Right renal cortex interstitium (tissue), 3 donors: ENCODE data around the gene CDC42. TPM values are rescaled to one million over a fixed set of nuclear protein-coding genes. Genes with fewer than 3 reads are reported as not detected.
"Not testable (repeated sequence)": the region's sequence is repeated elsewhere in the genome, so short reads cannot be mapped to it uniquely, and the experiment has no call there.

ENCODE experiments used
- DNase-seq, 3 donors: peaks; one replicate each; pipeline ENCODE4 v3.0.0-alpha.2; 2013; ENCODE audit warnings: low read depth in 3 of 3, low spot score in 2 of 3
- polyA plus RNA-seq, 3 donors: library from polyadenylated mRNA; unstranded; fragments of 120-200 nt; gene quantifications; one replicate each; pipeline ENCODE4 v1.2.1, GENCODE V29; 2013; ENCODE audit not compliant: insufficient read length in 3 of 3

The CDC42 gene
- 100 to 1,000 TPM; 400 to 437 (median 427) TPM for polyA plus RNA-seq

DNA sequence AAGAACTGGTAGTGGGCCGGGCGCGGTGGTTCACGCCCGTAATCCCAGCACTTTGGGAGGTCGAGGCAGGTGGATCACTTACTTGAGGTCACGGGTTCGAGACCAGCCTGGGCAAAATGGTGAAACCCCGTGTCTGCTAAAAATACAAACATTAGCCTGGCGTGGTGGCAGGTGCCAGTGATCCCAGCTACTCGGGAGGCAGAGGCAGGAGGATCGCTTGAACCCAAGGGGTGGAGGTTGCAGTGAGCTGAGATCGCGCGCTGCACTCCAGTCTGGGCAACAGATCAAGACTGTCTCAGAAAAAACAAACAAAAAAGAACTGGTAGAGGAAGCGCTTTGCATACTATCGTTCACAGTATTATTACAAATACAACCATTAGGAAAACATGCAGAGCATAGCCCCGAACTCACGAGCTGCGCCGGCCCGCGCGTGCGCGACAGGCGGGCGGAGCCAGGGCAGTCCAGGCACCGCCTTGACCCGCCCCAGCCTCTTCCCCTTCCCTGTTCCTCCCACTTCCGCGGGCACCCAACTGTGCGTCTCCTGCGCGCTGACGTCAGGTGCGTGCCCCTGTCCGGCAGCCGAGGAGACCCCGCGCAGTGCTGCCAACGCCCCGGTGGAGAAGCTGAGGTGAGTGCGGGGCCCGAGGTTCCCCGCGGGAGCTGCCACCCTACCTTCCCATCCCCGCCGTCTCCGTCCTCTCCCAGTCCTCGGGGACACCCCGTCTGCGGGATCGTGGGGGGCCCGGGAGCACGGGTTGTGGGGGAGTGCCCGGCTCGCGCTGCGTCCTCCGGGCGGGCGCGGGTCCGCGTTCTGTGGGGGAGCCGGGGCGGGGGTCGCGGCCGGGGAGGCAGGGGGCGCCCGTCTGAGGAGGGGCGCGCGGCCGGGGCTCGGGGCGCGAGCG lies at the start of gene CDC42:
Gene CDC42 (plus strand): TSS at position 595 of the 902 bp plus-strand sequence. CDS start 25,770 bp downstream, outside the sequence.
- DNase-seq, result peak; percentile 84 to 90 (median 86)

DNA sequence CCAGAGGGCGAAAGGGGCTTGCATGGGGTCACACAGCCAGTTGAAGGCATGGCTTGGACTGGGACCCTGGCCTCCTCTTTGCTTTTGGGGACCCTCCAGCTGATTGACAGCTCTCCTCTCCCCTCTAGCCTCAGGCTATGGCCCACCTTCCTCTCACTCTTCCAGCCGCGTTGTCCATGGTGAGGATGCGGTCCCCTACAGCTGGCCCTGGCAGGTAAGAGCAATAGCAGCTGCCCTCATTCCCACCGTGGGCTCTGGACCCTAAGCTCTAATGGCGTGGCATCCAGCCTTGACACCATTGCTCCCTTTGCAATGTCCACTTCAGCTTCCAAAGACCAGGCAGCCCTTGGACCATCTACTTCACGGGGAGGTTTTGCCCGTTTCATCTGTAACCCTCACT lies 49.6 kb upstream of the CDC42 start:
- not testable (repeated sequence) for DNase-seq

DNA sequence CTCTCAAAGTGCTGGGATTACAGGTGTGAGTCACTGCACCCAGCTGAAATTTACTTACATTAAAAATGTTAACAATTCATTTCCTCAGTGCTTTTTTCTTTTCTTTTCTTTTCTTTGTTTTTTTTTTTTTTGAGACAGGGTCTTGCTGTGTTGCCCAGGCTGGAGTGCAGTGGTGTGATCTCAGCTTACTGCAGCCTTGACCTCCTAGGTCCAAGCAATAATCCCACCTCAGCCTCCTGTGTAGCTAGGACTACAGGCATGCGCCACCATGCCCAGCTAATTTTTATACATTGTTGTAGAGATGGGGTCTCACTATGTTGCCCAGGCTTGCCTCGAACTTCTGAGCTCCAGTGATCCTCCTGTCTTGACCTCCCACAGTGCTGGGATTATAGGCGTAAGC lies 48.5 kb upstream of the CDC42 start:
- DNase-seq, result not testable (repeated sequence)

DNA sequence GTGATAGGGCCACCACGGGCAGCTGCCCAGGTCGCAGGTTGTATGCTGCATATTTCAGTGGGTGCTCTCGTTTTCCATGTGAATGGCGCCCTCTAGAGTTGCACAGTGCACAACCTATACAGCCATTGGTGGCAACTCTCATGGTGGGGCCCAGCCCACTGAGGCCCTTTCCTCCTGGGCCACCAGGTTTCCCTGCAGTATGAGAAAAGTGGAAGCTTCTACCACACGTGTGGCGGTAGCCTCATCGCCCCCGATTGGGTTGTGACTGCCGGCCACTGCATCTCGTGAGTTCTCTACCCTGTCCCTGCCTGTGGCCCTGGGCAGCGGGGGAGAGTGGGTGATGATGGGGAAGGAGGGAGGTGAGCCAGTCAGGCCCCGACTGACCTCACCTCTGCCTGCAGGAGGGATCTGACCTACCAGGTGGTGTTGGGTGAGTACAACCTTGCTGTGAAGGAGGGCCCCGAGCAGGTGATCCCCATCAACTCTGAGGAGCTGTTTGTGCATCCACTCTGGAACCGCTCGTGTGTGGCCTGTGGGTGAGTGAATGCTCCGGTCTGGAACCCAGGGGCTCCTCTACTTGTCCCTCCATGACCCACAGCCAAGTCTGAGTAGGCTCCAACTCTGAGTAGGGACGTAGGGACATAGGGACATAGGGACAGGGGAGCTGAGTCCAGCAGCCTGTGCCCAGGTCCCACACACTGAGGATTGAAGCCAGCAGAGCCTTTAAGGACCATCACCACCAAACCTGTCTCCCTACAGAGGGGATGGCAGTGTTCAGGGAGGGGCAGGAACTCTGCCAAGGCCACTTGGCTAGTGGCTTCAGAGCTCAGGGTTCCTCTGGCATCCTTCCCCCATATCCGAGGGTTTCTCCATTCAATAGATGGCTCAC lies 47.0 kb upstream of the CDC42 start:
- DNase-seq, result not testable (repeated sequence)

DNA sequence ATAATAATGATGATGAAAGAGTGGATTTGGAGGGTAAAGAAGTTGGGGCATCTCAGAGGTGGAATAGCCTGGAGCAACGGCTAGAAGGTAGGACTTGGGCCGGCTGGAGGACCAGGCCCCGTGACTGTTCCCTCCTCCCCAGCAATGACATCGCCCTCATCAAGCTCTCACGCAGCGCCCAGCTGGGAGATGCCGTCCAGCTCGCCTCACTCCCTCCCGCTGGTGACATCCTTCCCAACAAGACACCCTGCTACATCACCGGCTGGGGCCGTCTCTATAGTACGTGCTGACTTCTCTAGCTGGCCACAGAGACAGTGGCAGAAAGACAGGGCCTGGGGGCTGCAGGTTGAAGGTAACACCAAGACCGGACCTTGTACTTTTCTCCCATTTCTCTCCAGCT lies 45.8 kb upstream of the CDC42 start:
- not testable (repeated sequence) for DNase-seq

DNA sequence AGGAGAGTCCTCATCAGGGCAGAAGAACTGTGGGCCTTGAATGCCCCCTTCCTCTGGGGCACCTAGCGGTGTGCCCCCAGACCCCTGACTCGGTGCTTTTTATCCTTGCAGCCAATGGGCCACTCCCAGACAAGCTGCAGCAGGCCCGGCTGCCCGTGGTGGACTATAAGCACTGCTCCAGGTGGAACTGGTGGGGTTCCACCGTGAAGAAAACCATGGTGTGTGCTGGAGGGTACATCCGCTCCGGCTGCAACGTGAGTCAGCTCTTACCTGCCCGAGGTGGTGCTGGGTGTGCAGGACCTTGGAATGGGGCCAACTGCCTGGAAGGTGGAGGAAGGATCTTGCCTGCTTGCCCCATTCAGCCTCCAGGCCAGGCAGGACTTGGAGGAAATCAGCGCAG lies 45.2 kb upstream of the CDC42 start:
- DNase-seq, result not testable (repeated sequence)

DNA sequence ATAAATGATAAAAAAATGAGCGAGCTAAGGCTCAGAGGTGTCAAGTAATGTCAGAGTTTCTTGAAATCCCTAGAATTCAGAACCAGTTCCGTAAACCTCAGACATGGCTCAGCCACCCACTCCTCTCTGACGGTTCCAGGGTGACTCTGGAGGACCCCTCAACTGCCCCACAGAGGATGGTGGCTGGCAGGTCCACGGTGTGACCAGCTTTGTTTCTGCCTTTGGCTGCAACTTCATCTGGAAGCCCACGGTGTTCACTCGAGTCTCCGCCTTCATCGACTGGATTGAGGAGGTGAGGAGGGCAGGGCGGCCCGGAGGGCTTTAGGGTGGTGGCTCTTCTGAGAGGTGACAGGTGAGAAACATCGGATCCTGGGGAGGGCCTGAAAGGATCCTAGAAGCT lies 42.9 kb upstream of the CDC42 start:
- not testable (repeated sequence) for DNase-seq

DNA sequence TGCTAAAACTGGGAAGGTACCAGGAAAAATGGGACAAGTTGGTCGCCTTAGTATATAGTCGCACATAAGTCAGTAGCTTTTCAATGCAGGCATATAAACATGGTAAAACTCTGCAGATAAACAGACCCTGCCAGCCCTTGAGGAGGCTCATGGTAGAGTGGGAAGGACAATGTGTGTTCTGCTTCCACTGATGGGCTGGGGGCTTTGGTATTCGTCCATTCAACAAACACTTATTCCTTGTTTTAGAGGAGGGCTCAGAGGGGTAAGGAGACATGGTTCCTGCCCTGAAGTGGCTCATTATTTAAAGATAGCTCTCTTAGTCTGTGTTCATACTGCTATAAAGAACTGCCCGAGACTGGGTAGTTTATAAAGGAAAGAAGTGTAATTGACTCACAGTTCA lies 39.8 kb upstream of the CDC42 start:
- not testable (repeated sequence) for DNase-seq

DNA sequence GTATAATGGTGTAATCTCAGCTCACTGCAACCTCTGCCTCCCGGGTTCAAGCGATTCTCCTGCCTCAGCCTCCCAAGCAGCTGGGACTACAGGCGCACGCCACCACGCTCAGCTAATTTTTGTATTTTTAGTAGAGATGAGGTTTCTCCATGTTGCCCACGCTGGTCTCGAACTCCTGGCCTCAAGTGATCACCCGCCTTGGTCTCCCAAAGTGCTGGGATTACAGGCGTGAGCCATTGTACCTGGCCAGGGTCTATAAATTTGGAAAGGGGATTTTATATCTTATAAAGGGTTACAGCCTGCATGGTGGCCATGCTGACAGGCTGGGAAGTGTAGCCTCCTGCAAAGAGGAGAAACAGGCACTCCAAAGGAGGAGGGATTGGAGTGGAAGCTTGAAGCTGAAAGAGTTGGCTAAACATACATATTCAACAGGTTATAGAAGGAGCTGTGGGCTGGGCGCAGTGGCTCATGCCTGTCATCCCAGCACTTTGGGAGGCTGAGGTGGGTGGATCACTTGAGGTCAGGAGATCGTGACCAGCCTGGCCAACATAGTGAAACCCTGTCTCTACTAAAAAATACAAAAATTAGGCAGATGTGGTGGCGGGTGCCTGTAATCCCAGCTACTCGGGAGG lies 37.8 kb upstream of the CDC42 start:
- DNase-seq, result not testable (repeated sequence)

DNA sequence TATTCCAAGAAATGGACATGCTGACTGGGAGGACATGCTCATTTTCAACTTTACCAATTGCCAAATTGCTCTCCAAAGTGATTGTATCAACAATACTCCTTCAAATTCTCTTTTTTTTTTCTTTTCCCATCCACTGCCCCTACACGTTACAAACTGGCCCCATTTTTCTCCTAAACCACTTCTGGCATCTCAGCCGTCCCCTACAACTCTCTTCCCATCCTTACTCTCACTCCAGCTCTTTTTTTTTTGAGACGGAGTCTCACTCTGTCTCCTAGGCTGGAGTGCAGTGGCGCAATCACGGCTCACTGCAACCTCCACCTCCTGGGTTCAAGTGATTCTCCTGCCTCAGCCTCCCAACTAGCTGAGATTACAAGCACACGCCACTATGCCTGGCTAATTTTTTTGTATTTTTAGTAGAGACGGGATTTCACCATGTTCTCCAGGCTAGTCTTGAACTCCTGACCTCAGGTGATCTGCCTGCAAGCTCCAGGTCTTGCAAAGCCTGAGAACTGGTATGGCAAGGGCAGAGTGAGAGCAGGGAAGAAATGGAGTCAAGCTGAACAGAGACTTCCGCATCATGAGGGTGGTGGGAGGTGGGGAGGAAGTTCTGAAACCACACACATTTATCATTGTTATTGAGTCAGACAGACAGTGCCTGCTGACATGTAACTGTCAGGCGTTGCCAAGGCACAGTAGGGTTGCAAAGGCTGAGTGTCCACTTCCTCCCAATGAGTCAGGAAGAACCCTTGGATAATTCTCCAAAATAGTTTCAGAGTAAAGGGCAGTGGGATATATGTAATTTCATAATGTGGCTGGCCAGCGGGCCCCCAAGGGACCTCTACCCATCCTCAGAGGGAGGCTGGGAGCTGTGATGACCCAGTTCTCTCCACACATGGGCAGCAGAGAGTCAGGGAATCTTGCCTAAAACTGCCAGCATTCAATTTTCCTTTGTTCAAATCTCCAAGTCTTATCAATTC lies 33.6 kb upstream of the CDC42 start:
- DNase-seq, result no peak

DNA sequence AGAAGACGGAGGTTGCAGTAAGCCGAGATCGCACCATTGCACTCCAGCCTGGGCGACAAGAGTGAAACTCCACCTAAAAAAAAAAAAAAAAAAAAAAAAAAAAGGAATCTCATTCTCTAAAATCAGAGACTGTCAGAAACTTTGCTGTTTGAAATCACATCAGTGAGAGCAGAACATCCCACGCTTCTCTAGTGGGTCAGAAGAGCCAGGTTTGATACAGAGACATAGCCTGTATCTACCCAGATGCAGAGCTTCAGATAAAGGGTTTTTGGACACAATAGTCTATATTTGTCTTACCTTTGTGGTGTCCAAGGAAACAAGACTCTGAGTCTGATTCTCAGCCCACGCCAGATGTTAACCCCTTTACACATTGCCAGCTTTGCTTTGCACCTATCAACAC lies 31.4 kb upstream of the CDC42 start:
- no peak for DNase-seq

DNA sequence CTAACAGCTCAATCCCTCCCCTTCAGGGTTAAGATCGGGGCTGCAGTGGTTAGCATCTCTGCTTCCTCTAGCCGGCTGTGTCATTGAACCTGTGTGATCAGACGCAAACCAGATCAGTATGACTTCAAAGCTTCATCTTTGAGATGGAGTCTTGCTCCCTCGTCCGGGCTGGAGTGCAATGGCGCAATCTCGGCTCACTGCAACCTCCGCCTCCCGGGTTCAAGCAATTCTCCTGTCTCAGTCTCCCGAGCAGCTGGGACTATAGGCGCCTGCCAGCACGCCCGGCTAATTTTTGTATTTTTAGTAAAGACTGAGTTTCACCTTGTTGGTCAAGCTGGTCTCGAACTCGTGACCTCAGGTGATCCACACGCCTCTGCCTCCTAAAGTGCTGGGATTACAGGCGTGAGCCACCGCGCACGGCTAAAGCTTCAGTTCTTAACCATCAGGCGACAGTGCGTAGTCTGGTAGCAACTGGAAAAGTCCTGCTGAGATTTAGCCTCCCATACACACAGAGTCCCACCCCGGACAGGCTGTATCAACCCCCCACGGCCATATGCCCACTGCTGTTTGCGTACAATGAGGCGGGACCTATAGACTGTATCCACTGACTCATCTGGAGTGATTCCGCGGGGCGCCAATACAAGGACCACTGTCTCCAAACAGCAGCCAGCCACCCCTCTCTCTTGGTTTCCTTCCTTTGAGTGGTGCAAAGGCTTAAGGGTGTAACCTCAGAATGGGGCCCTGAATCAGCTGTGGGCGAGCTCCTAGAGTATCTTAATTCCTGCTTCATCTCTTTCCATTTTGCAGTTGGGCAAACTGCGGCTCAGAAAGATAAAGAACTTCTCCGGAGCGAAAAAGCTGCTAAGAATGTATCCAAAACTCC lies 27.8 kb upstream of the CDC42 start:
- peak in 1 of 3 donors; percentile 87 for DNase-seq

DNA sequence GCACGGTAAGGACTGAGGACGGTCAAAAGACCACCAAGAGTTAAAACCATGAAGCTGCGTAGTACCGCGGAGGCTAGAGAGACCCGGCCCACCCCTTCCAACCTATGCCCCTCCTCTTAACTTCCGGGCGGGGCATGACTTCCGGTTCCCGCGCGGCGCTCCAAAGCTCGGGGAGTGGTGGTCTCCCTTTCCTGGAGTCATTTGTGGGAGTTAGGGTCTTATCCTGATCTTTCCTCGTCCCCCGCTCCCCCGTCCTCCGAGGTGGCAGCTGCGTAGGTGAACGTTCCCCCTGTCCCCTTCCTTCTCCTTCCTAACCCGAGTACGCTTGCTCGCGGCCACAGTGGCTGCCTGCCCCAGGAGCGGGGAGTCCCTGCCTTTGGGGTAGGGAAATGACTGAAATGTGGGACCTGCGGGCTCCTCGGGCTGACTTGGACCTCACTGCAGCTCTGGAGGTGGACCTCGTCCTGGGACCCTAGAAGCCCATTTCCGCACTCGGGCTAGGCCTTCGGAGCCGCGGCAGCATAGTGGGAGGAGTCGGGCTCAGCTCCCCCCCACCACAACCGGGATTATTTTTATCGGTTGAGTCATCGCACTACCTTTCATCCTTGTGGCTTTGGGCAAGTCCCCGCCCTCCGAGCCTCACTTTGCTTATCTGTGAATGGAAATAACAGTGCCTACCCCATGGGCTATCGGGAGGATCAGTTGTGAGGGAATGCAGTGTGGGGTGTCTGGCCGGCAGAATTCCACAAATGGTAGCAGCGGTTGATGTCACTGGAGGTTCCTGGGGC lies 26.9 kb upstream of the CDC42 start:
- peak; percentile 72 to 85 (median 84) for DNase-seq

DNA sequence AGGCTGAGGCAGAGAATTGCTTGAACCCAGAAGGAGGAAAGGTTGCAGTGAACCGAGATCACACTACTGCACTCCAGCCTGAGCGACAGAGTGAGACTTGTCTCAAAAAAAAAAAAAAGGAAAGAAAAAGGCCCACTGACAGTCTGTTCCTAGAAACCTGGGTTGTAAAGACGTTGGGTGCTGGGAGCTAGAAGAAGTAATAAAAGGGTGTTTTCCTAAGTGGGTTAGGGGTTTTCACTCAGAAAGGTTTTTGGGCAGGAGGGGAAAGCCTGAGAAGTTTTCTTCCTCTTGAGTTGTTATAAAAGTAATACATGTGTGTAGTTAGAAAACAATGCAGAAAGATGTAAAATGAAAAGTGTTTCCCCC lies 25.6 kb upstream of the CDC42 start:
- no peak for DNase-seq

DNA sequence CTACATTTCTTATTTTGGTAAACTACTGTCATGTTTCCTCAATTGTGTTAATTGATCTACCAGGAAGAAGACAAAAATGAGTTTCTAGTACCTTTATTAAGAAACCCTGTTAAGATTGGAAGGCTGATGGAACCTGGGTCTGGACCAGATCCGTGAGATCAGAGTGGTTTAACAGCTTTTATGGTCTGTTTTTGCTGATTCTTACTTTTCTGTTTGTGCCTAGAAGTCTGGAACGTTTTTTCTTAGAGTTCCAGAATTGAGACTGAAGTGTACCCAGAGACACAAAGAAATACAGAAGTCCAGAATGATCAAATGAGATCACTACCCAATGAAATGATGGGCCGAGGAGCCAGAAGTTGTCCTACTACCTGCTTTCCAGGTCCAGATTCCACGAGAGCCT lies 22.5 kb upstream of the CDC42 start:
- no peak for DNase-seq

DNA sequence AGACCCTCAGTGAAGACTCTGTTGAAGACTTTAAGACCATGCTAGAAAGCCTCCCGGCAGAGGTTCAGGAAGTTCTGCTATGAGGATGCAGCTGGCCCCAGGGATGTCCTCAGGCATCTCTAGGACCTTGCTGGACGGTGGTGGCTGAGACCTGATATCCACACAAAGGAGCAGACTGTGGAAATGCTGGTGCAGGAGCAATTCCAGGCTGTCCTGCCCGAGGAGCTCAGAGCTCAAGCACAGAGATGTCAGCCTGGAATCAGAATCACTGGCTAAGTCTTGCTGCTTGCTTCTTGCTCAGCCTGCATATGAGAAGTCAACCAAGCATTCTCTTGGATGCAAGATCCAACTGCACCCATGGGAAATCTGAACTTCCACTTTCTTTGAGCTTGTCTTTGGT lies 22.0 kb upstream of the CDC42 start:
- DNase-seq, result no peak

DNA sequence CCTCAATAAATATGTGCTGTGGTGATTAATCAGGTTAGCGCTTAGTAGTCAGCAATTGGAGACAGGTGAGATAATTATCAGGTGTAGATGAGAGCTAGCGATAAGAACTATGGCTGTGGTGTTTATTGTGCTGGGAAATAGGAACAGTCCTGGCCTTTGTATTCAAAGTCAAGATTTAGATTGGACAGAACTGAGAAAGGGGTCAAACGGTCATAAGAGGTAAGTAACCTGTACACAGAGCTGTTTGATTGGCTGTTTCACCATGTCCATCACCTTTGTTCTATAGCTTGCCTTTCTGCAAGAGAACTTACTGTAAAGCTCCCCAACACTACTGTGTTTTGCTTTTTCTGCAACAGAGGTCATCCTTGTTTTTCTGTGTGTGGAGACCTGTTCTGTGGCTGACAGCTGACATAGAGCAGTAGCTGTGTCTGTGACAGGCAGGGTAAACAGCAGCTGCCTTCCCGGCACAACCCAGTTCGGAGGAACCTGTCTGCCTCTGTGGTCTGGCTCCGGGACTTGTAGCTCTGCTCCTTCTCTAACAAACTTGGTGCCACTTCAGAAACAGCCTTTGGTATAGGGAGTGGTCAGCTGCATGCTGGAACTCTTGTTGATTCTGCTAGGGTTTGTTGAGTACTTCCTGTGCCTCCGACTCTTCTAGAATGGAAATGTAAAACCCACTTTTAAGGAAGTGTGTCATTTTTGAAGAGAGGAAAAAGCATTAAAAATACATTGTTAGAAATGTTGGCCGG lies 21.1 kb upstream of the CDC42 start:
- no peak for DNase-seq
